Measurements from ENCODE around the gene TANC1. TPM values are rescaled to one million over a fixed set of nuclear protein-coding genes. Genes with fewer than 3 reads are reported as not detected.
A peak's percentile ranks its signal among the peaks of the same experiment; 100 is the strongest.

The TANC1 gene
- total RNA-seq, 1 donor from 2014 or later: 61.9 TPM

DNA sequence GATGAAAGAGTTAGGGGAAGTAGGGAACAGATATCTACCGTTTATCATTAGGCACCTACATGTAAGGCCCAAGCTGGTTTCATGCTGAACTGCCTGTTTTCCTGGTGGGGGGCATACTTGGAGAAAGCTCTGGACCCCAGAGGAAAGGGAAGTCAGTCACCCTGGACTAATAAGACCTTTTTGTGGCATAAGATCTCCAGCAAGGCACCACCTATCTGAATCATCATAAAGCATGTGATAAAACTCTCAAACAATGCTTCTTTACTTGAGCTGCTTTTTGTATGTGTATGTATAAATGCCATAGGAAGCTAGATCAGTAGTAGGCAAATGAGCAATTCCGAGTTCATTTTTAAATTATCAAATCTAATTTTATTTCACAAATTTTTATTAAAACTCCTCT is 104.8 kb downstream of the TANC1 start:
- DNase-seq (ENCODE audit: extremely low spot score in 2 of 2): no peak
- no peaks in the 10 kb centered on the region for H3K27me3 ChIP-seq
- TF ChIP-seq POLR2A (IDR thresholded peaks at IDR 0.05): no peak
- TF ChIP-seq POLR2AphosphoS5 (IDR thresholded peaks at IDR 0.05; ENCODE audit: insufficient read depth in 1 of 2, low read depth in 1 of 2): peak in 1 of 2 donors; percentile 57
- H3K4me3 ChIP-seq: no peak overlapping the region
- no peaks in the 10 kb centered on the region for H3K36me3 ChIP-seq
- H3K9me3 ChIP-seq: no peaks in the 10 kb centered on the region
- intact Hi-C loops (cut with DNase I): no loop called here
- peaks cover 39% of the 10 kb centered on the region for H3K4me1 ChIP-seq
- H3K27ac ChIP-seq: peak overlapping the region; percentile 36

DNA sequence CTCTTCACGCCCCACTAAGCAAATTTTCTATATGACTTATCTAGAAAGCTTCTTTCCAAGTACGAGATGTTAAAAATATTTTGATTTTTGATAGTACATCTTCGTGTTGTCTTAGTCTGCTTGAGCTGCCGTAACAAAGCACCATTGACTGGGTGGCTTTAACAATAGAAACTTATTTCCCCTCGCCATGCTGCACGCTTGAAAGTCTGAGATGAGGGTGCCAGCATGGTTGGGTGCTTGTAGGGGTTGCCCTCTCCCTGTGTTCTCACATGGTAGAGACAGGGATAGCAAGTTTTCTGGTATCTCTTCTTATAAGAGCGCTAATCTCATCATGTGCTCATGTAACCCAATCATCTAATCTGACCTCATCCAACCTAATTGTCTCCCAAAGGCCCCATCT is 106.2 kb downstream of the TANC1 start:
- H3K27ac ChIP-seq: no peak overlapping the region
- TF ChIP-seq POLR2A (IDR thresholded peaks at IDR 0.05): no peak
- no peak overlapping the region for H3K4me3 ChIP-seq
- H3K9me3 ChIP-seq: no peaks in the 10 kb centered on the region
- no peak for DNase-seq (ENCODE audit: extremely low spot score in 2 of 2)
- intact Hi-C loops (cut with DNase I): no loop called here
- peaks cover 39% of the 10 kb centered on the region for H3K4me1 ChIP-seq
- no peaks in the 10 kb centered on the region for H3K36me3 ChIP-seq
- H3K27me3 ChIP-seq: no peaks in the 10 kb centered on the region

DNA sequence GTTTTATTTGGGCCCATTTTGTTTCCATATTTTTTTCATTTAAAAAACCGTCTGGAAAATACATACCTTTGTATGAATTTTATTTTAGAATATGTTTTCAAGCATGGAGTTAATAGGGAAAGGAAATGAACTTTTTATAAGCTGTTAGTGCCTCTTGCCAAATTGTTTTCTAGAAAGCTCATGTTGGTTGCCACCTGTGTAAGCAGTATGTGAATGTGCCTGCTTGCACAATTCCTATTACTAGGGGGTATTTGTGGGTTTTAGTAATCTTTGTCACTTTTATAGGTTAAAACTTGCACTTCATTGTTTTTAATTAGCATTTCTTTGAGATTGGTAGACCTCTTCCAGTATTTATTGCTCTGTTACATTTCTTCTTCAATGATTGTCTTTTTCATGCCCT is 107.3 kb downstream of the TANC1 start:
- H3K36me3 ChIP-seq: no peaks in the 10 kb centered on the region
- H3K27ac ChIP-seq: no peak overlapping the region
- H3K9me3 ChIP-seq: no peaks in the 10 kb centered on the region
- no peak overlapping the region for H3K4me3 ChIP-seq
- H3K4me1 ChIP-seq: peaks cover 39% of the 10 kb centered on the region
- H3K27me3 ChIP-seq: no peaks in the 10 kb centered on the region
- TF ChIP-seq POLR2A (IDR thresholded peaks at IDR 0.05): no peak
- DNase-seq (ENCODE audit: extremely low spot score in 2 of 2): no peak
- intact Hi-C loops (cut with DNase I): no loop called here

DNA sequence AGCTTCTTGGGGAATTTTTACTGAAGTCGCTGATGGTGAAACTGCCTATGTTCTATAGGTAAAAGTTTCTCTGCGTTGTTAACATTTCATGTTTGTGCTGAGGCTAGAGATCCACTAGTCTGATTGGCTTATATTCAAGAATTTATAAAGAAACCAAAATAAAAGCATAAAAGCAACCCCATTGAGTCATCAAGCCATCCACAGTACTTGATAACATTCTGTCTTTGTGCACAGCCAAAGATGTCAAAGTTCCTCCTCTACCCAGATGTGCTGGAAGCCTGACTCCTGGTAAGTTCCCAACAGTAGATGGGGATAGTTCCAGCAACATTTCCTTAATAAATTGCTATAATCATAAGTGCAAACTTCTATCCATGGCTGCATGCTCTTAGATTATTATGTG is 107.8 kb downstream of the TANC1 start:
- H3K9me3 ChIP-seq: no peaks in the 10 kb centered on the region
- no peak for DNase-seq (ENCODE audit: extremely low spot score in 2 of 2)
- no peak overlapping the region for H3K27ac ChIP-seq
- intact Hi-C loops (cut with DNase I): no loop called here
- no peaks in the 10 kb centered on the region for H3K36me3 ChIP-seq
- H3K4me3 ChIP-seq: no peak overlapping the region
- H3K27me3 ChIP-seq: no peaks in the 10 kb centered on the region
- TF ChIP-seq, protein P1, sequence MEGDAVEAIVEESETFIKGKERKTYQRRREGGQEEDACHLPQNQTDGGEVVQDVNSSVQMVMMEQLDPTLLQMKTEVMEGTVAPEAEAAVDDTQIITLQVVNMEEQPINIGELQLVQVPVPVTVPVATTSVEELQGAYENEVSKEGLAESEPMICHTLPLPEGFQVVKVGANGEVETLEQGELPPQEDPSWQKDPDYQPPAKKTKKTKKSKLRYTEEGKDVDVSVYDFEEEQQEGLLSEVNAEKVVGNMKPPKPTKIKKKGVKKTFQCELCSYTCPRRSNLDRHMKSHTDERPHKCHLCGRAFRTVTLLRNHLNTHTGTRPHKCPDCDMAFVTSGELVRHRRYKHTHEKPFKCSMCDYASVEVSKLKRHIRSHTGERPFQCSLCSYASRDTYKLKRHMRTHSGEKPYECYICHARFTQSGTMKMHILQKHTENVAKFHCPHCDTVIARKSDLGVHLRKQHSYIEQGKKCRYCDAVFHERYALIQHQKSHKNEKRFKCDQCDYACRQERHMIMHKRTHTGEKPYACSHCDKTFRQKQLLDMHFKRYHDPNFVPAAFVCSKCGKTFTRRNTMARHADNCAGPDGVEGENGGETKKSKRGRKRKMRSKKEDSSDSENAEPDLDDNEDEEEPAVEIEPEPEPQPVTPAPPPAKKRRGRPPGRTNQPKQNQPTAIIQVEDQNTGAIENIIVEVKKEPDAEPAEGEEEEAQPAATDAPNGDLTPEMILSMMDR (IDR thresholded peaks at IDR 0.05): no peak
- TF ChIP-seq POLR2A (IDR thresholded peaks at IDR 0.05): no peak
- peaks cover 39% of the 10 kb centered on the region for H3K4me1 ChIP-seq

DNA sequence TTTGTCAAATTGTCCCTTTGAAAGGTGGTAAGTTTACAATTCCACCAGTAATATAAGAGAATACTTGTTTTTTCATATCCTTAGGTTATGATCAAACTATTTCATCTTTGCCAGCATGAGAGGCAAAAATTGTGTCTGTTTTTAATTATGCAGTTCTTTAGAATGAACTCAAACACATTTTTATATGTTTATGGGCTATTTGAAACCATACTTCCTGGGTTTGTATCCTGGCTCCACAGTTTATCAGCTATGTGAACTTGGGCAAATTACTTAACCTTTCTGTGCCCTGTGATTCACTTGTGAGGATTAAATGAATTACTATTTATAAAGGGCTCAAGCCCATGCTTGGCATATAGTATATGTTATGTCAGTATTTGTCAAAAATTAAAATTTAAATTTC is 109.4 kb downstream of the TANC1 start:
- no peak for DNase-seq (ENCODE audit: extremely low spot score in 2 of 2)
- intact Hi-C loops (cut with DNase I): no loop called here
- peaks cover 38% of the 10 kb centered on the region for H3K4me1 ChIP-seq

DNA sequence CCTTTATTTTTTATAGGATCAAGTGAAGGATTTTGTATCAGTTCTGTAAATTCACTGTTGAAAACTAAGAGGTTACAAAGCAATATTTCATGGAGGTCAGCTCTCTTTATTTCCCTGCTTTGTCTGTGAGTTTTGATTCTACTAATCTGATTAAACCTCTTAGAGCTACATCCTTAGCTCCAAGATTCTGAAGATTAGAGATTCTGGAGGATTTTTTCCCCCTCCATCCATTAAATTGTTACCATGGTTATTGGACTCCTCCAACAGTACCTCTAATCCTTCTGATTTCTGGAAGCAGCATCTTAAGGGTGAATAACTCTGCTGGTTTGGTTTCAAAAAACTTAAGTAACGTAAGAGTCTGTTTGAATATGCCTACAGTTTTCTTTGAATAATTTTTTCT is 110.0 kb downstream of the TANC1 start:
- no peaks in the 10 kb centered on the region for H3K9me3 ChIP-seq
- H3K27ac ChIP-seq: no peak overlapping the region
- peaks cover 36% of the 10 kb centered on the region for H3K4me1 ChIP-seq
- no peak overlapping the region for H3K4me3 ChIP-seq
- intact Hi-C loops (cut with DNase I): no loop called here
- no peaks in the 10 kb centered on the region for H3K27me3 ChIP-seq
- H3K36me3 ChIP-seq: no peaks in the 10 kb centered on the region
- DNase-seq (ENCODE audit: extremely low spot score in 2 of 2): no peak
- no peak for TF ChIP-seq POLR2AphosphoS5 (IDR thresholded peaks at IDR 0.05; ENCODE audit: insufficient read depth in 1 of 2, low read depth in 1 of 2)
- TF ChIP-seq, protein P1 (IDR thresholded peaks at IDR 0.05): no peak
- TF ChIP-seq POLR2A (IDR thresholded peaks at IDR 0.05): no peak

More for the DNA sequence above, 109.4 kb downstream of the TANC1 start:
- H3K9me3 ChIP-seq: no peaks in the 10 kb centered on the region
- TF ChIP-seq, protein P1 (IDR thresholded peaks at IDR 0.05): no peak
- TF ChIP-seq POLR2AphosphoS5 (IDR thresholded peaks at IDR 0.05; ENCODE audit: insufficient read depth in 1 of 2, low read depth in 1 of 2): no peak
- no peak for TF ChIP-seq POLR2A (IDR thresholded peaks at IDR 0.05)
- no peak overlapping the region for H3K27ac ChIP-seq
- H3K27me3 ChIP-seq: no peaks in the 10 kb centered on the region
- H3K4me3 ChIP-seq: no peak overlapping the region
- no peaks in the 10 kb centered on the region for H3K36me3 ChIP-seq

DNA sequence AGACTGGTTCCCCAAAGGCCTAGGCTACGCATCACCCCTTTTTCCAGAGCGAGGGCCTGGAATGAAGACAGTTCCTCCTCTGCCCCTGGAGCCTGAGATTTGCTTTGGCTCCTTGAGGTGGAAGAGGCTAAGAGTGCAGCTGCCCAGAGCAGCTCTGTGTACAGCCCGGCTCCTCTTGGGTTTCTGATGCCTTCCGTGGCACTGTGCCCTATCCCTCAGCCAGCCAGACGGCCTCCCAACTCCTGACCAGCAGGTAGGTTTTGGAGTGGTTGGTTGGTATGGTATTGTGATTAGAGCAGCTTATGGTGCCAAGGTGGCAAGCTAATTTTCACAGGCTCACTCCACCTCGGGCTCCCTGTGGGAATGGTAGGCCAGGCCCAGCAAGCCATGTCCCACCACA is 112.2 kb downstream of the TANC1 start:
- no peak for DNase-seq (ENCODE audit: extremely low spot score in 2 of 2)
- TF ChIP-seq, protein P1 (IDR thresholded peaks at IDR 0.05): no peak
- TF ChIP-seq POLR2AphosphoS5 (IDR thresholded peaks at IDR 0.05; ENCODE audit: insufficient read depth in 1 of 2, low read depth in 1 of 2) (no peak), POLR2A (IDR thresholded peaks at IDR 0.05) (no peak)
- Histone ChIP-seq H3K9me3 (no peaks in the 10 kb centered on the region), H3K4me3 (no peak overlapping the region), H3K4me1 (peaks cover 48% of the 10 kb centered on the region), H3K27me3 (no peaks in the 10 kb centered on the region), H3K27ac (no peak overlapping the region), H3K36me3 (no peaks in the 10 kb centered on the region)
- intact Hi-C loops (cut with DNase I): no loop called here

All from vagina (tissue), 2 donors.